VCaP (cell line): ENCODE measurements around the gene DLST.

Source experiments
- H3K27ac ChIP-seq: fragments of 450-650 bp; 2 replicates; pipeline ENCODE4 v1.5.1; 2017
- CTCF ChIP-seq: fragments of 450-650 bp; conservative IDR thresholded peaks from 2 replicates; pipeline ENCODE4 v1.5.1; 2017; ENCODE audit warnings: mild to moderate bottlenecking, moderate library complexity

DLST gene

GRCh38 chr14:74938531-74939495 lies 57.1 kb downstream of the DLST start:
- no peak overlapping the region for H3K27ac ChIP-seq
- no peak for TF ChIP-seq CTCF

- no peak overlapping the region for H3K27ac ChIP-seq
- no peak for TF ChIP-seq CTCF
Measured at GRCh38 chr14:74940956-74941565, 59.3 kb downstream of the DLST start.

GRCh38 chr14:74941676-74942097 lies 60.0 kb downstream of the DLST start:
- no peak overlapping the region for H3K27ac ChIP-seq
- TF ChIP-seq CTCF = no peak

GRCh38 chr14:74942181-74942580 lies 60.5 kb downstream of the DLST start:
- no peak for TF ChIP-seq CTCF
- H3K27ac ChIP-seq = no peak overlapping the region

- no peak overlapping the region for H3K27ac ChIP-seq
- TF ChIP-seq CTCF = no peak
Measured at GRCh38 chr14:74942608-74943007, 60.9 kb downstream of the DLST start.

- peak; percentile 54 for TF ChIP-seq CTCF
- H3K27ac ChIP-seq = no peak overlapping the region
Measured at GRCh38 chr14:74945261-74945851, 63.6 kb downstream of the DLST start.
